ENCODE data around the gene TERB2. TPM values are rescaled to one million over a fixed set of nuclear protein-coding genes. Genes with fewer than 3 reads are reported as not detected.
"Not testable (repeated sequence)": the region's sequence is repeated elsewhere in the genome, so short reads cannot be mapped to it uniquely, and the experiment has no call there.

The TERB2 gene
- polyA plus RNA-seq, 4 donors = not detected

GRCh38 chr15:45009046-45009445 is 52.6 kb downstream of the TERB2 start:
- H3K9me3 ChIP-seq (ENCODE audit: control insufficient read depth in 2 of 2, insufficient read depth in 1 of 2, low read depth in 1 of 2, low read length in 1 of 2) = peaks cover 0 to 7% of the 10 kb centered on the region in 2 donors
- H3K4me1 ChIP-seq (ENCODE audit: control insufficient read depth in 3 of 3, insufficient read depth in 2 of 3, low read depth in 1 of 3, low read length in 2 of 3) = no peaks in the 10 kb centered on the region
- no peak overlapping the region for H3K4me3 ChIP-seq (ENCODE audit: low read depth in 1 of 3, low read length in 3 of 3)
- no peaks in the 10 kb centered on the region for H3K36me3 ChIP-seq (ENCODE audit: control insufficient read depth in 3 of 3, insufficient read depth in 2 of 3, low read depth in 1 of 3, low read length in 3 of 3)
- H3K27ac ChIP-seq (ENCODE audit: low read depth in 1 of 3, low read length in 2 of 3) = no peak overlapping the region
- WGBS, 3 donors = 35 to 59% (median 40%) methylated on average over 2 of the region's 2 CpGs
- FAIRE-seq (no peak), DNase-seq (no peak)
- peaks cover 0 to 3% (median 0%) of the 10 kb centered on the region in 3 donors for H3K27me3 ChIP-seq (ENCODE audit: control insufficient read depth in 3 of 3, insufficient read depth in 3 of 3, low read length in 3 of 3)

- FAIRE-seq; DNase-seq; H3K4me3 ChIP-seq (ENCODE audit: low read depth in 1 of 3, low read length in 3 of 3); H3K27ac ChIP-seq (ENCODE audit: low read depth in 1 of 3, low read length in 2 of 3); H3K4me1 ChIP-seq (ENCODE audit: control insufficient read depth in 3 of 3, insufficient read depth in 2 of 3, low read depth in 1 of 3, low read length in 2 of 3); H3K27me3 ChIP-seq (ENCODE audit: control insufficient read depth in 3 of 3, insufficient read depth in 3 of 3, low read length in 3 of 3); H3K36me3 ChIP-seq (ENCODE audit: control insufficient read depth in 3 of 3, insufficient read depth in 2 of 3, low read depth in 1 of 3, low read length in 3 of 3); H3K9me3 ChIP-seq (ENCODE audit: control insufficient read depth in 2 of 2, insufficient read depth in 1 of 2, low read depth in 1 of 2, low read length in 1 of 2): not testable (repeated sequence)
- WGBS, 3 donors = 86 to 93% (median 86%) methylated on average over 1 of the region's 1 CpG
Measured at GRCh38 chr15:45015114-45015513, 58.6 kb downstream of the TERB2 start.

DNA sequence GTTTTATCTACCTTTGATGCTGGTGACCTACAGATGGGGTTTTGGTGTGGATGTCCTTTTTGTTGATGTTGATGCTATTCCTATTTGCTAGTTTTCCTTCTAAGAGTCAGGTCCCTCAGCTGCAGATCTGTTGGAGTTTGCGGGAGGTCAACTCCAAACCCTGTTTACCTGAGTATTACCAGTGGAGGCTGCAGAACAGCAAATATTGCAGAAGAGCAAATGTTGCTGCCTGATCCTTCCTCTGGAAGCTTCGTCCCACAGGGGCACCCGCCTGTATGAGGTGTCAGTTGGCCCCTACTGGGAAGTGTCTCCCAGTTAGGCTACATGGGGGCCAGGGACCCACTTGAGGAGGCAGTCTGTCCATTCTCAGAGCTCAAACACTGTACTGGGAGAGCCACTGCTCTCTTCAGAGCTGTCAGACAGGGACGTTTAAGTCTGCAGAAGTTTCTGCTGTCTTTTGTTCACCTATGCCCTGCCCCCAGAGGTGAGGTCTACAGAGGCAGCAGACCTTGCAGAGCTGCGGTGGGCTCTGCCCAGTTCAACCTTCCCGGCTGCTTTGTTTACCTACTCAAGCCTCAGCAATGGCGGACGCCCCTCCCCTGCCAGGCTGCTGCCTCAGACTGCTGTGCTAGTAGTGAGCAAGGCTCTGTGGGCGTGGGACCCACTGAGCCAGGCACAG is 63.9 kb downstream of the TERB2 start:
- H3K27ac ChIP-seq (ENCODE audit: low read depth in 1 of 3, low read length in 2 of 3); FAIRE-seq; H3K4me3 ChIP-seq (ENCODE audit: low read depth in 1 of 3, low read length in 3 of 3); H3K36me3 ChIP-seq (ENCODE audit: control insufficient read depth in 3 of 3, insufficient read depth in 2 of 3, low read depth in 1 of 3, low read length in 3 of 3); H3K9me3 ChIP-seq (ENCODE audit: control insufficient read depth in 2 of 2, insufficient read depth in 1 of 2, low read depth in 1 of 2, low read length in 1 of 2); H3K4me1 ChIP-seq (ENCODE audit: control insufficient read depth in 3 of 3, insufficient read depth in 2 of 3, low read depth in 1 of 3, low read length in 2 of 3); DNase-seq; H3K27me3 ChIP-seq (ENCODE audit: control insufficient read depth in 3 of 3, insufficient read depth in 3 of 3, low read length in 3 of 3): not testable (repeated sequence)
- WGBS, 3 donors = 84 to 94% (median 85%) methylated on average over 9 of the region's 9 CpGs

GRCh38 chr15:45020901-45021259 is 64.4 kb downstream of the TERB2 start:
- not testable (repeated sequence) for H3K27ac ChIP-seq (ENCODE audit: low read depth in 1 of 3, low read length in 2 of 3)

GRCh38 chr15:45021348-45021747 is 64.9 kb downstream of the TERB2 start:
- Histone ChIP-seq H3K27me3 (ENCODE audit: control insufficient read depth in 3 of 3, insufficient read depth in 3 of 3, low read length in 3 of 3) (peaks cover 0 to 3% (median 0%) of the 10 kb centered on the region in 3 donors), H3K9me3 (ENCODE audit: control insufficient read depth in 2 of 2, insufficient read depth in 1 of 2, low read depth in 1 of 2, low read length in 1 of 2) (no peaks in the 10 kb centered on the region), H3K36me3 (ENCODE audit: control insufficient read depth in 3 of 3, insufficient read depth in 2 of 3, low read depth in 1 of 3, low read length in 3 of 3) (no peaks in the 10 kb centered on the region), H3K4me3 (ENCODE audit: low read depth in 1 of 3, low read length in 3 of 3) (no peak overlapping the region), H3K4me1 (ENCODE audit: control insufficient read depth in 3 of 3, insufficient read depth in 2 of 3, low read depth in 1 of 3, low read length in 2 of 3) (peaks cover 0 to 8% (median 4%) of the 10 kb centered on the region in 3 donors), H3K27ac (ENCODE audit: low read depth in 1 of 3, low read length in 2 of 3) (peak overlapping the region in 1 of 3 donors; percentile 3)
- DNase-seq (peak in 1 of 2 donors; percentile 42), FAIRE-seq (no peak)
- WGBS, 3 donors = 30 to 71% (median 44%) methylated on average over 6 of the region's 6 CpGs

More at GRCh38 chr15:45020901-45021259, 64.4 kb downstream of the TERB2 start:
- not testable (repeated sequence) for H3K9me3 ChIP-seq (ENCODE audit: control insufficient read depth in 2 of 2, insufficient read depth in 1 of 2, low read depth in 1 of 2, low read length in 1 of 2); H3K36me3 ChIP-seq (ENCODE audit: control insufficient read depth in 3 of 3, insufficient read depth in 2 of 3, low read depth in 1 of 3, low read length in 3 of 3); H3K4me1 ChIP-seq (ENCODE audit: control insufficient read depth in 3 of 3, insufficient read depth in 2 of 3, low read depth in 1 of 3, low read length in 2 of 3); H3K4me3 ChIP-seq (ENCODE audit: low read depth in 1 of 3, low read length in 3 of 3); DNase-seq; FAIRE-seq; H3K27me3 ChIP-seq (ENCODE audit: control insufficient read depth in 3 of 3, insufficient read depth in 3 of 3, low read length in 3 of 3)
- 93 to 96% (median 95%) methylated on average over 9 of the region's 9 CpGs for WGBS, 3 donors

- FAIRE-seq = no peak
- peak within 1 kb of the TSS; percentile 34 to 52 (median 47) for H3K27ac ChIP-seq (ENCODE audit: low read depth in 1 of 3, low read length in 2 of 3)
- H3K4me3 ChIP-seq (ENCODE audit: low read depth in 1 of 3, low read length in 3 of 3) = peak within 1 kb of the TSS; percentile 69 to 75 (median 71)
- peaks cover 0 to 3% (median 0%) of the 10 kb centered on the region in 3 donors for H3K27me3 ChIP-seq (ENCODE audit: control insufficient read depth in 3 of 3, insufficient read depth in 3 of 3, low read length in 3 of 3)
- peaks cover 0 to 8% (median 4%) of the 10 kb centered on the region in 3 donors for H3K4me1 ChIP-seq (ENCODE audit: control insufficient read depth in 3 of 3, insufficient read depth in 2 of 3, low read depth in 1 of 3, low read length in 2 of 3)
- DNase-seq = peak; percentile 93 to 97
- WGBS, 3 donors = 1% methylated on average over 42 to 48 of the region's 48 CpGs
- H3K36me3 ChIP-seq (ENCODE audit: control insufficient read depth in 3 of 3, insufficient read depth in 2 of 3, low read depth in 1 of 3, low read length in 3 of 3) = no peaks in the 10 kb centered on the region
- no peaks in the 10 kb centered on the region for H3K9me3 ChIP-seq (ENCODE audit: control insufficient read depth in 2 of 2, insufficient read depth in 1 of 2, low read depth in 1 of 2, low read length in 1 of 2)
Measured at GRCh38 chr15:45022871-45023658, 66.6 kb downstream of the TERB2 start, which contains the start of gene SORD. Gene SORD (plus strand): TSS chr15:45023195. CDS start chr15:45023284, 89 bp downstream.

DNA sequence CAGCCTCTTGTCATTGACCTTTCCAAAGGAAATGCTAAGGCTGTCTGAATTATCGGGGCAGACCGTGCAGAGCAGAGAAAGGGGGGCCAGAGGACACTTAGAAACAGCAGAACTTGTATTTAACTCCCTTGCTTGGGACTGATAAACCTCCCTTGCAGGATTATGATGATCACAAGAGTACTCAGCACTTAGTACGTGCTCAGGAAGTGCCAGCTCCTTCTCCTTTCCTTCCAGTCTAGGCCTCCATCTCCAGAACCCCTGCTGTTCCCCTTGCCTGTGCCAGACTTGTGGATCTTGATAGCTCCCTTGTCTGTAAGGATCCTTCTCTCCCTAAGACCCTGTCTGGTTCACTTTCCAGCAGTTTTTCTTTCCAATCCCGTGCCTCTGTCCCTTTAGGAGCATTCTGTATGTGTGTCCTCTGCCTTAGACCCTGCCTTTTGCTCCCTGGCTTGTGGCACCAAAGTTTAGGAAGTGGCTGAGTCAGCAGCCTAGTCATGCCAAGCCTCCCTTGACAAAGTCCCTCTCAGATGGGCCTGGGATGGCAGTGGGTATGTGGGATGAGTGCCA is 67.3 kb downstream of the TERB2 start:
- H3K27me3 ChIP-seq (ENCODE audit: control insufficient read depth in 3 of 3, insufficient read depth in 3 of 3, low read length in 3 of 3) = peaks cover 0 to 3% (median 0%) of the 10 kb centered on the region in 3 donors
- peak overlapping the region in 2 of 3 donors; percentile 47 to 52 for H3K27ac ChIP-seq (ENCODE audit: low read depth in 1 of 3, low read length in 2 of 3)
- WGBS, 3 donors = 11 to 19% (median 12%) methylated on average over 4 of the region's 4 CpGs
- FAIRE-seq (no peak), DNase-seq (peak; percentile 39 to 45)
- no peaks in the 10 kb centered on the region for H3K36me3 ChIP-seq (ENCODE audit: control insufficient read depth in 3 of 3, insufficient read depth in 2 of 3, low read depth in 1 of 3, low read length in 3 of 3)
- peaks cover 0 to 8% (median 4%) of the 10 kb centered on the region in 3 donors for H3K4me1 ChIP-seq (ENCODE audit: control insufficient read depth in 3 of 3, insufficient read depth in 2 of 3, low read depth in 1 of 3, low read length in 2 of 3)
- no peaks in the 10 kb centered on the region for H3K9me3 ChIP-seq (ENCODE audit: control insufficient read depth in 2 of 2, insufficient read depth in 1 of 2, low read depth in 1 of 2, low read length in 1 of 2)
- peak overlapping the region; percentile 69 to 75 (median 71) for H3K4me3 ChIP-seq (ENCODE audit: low read depth in 1 of 3, low read length in 3 of 3)

DNA sequence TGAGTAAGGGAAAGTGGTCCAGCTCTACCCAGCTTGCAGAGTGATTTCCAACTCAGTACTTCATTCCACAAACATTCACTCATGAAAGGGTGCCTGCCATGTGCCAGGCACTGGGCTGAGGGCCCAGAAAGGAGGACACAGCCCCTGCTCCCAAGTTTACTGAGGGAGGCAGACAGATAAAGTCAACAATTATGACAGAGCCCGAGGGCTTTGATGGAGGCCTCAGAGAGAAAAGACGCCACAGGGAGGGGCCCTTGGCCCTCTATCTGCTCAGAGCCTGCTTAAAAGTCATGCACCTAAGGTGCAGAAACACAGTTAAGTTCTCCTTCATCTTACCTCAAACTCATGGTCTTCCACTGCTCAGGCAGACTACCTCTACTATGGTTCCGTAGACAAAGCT is 68.2 kb downstream of the TERB2 start:
- DNase-seq; H3K36me3 ChIP-seq (ENCODE audit: control insufficient read depth in 3 of 3, insufficient read depth in 2 of 3, low read depth in 1 of 3, low read length in 3 of 3); H3K27me3 ChIP-seq (ENCODE audit: control insufficient read depth in 3 of 3, insufficient read depth in 3 of 3, low read length in 3 of 3); H3K27ac ChIP-seq (ENCODE audit: low read depth in 1 of 3, low read length in 2 of 3); FAIRE-seq; H3K4me3 ChIP-seq (ENCODE audit: low read depth in 1 of 3, low read length in 3 of 3); H3K9me3 ChIP-seq (ENCODE audit: control insufficient read depth in 2 of 2, insufficient read depth in 1 of 2, low read depth in 1 of 2, low read length in 1 of 2); H3K4me1 ChIP-seq (ENCODE audit: control insufficient read depth in 3 of 3, insufficient read depth in 2 of 3, low read depth in 1 of 3, low read length in 2 of 3): not testable (repeated sequence)
- WGBS, 3 donors = 42 to 65% (median 64%) methylated on average over 3 of the region's 3 CpGs
